ENCODE measurements around the gene NXPH4.

Gene NXPH4

GRCh38 chr12:57183939-57184725, 32.5 kb upstream of the NXPH4 start:
- no peak for DNase-seq

- no peak for DNase-seq
Observed at GRCh38 chr12:57185403-57185802, 31.2 kb upstream of the NXPH4 start.

- DNase-seq = no peak
Observed at GRCh38 chr12:57185906-57186508, 30.6 kb upstream of the NXPH4 start.

GRCh38 chr12:57187222-57188089, 29.1 kb upstream of the NXPH4 start:
- DNase-seq = no peak

- no peak for DNase-seq
Observed at GRCh38 chr12:57188090-57188425, 28.5 kb upstream of the NXPH4 start.

- no peak for DNase-seq
Observed at GRCh38 chr12:57190037-57190436, 26.6 kb upstream of the NXPH4 start.

GRCh38 chr12:57190821-57191220, 25.8 kb upstream of the NXPH4 start:
- DNase-seq = no peak

- DNase-seq = no peak
Observed at GRCh38 chr12:57191410-57191809, 25.2 kb upstream of the NXPH4 start.

GRCh38 chr12:57192920-57193319, 23.7 kb upstream of the NXPH4 start:
- no peak for DNase-seq

- no peak for DNase-seq
Observed at GRCh38 chr12:57193706-57194245, 22.8 kb upstream of the NXPH4 start.

- DNase-seq = no peak
Observed at GRCh38 chr12:57194253-57194652, 22.3 kb upstream of the NXPH4 start.

- DNase-seq = no peak
Observed at GRCh38 chr12:57195186-57195585, 21.4 kb upstream of the NXPH4 start.

- no peak for DNase-seq
Observed at GRCh38 chr12:57195611-57196371, 20.8 kb upstream of the NXPH4 start.

- DNase-seq = no peak
Observed at GRCh38 chr12:57196439-57196838, 20.2 kb upstream of the NXPH4 start.

GRCh38 chr12:57196956-57197355, 19.6 kb upstream of the NXPH4 start:
- no peak for DNase-seq

GRCh38 chr12:57198329-57198728, 18.3 kb upstream of the NXPH4 start:
- DNase-seq = no peak

GRCh38 chr12:57199191-57199590, 17.4 kb upstream of the NXPH4 start:
- no peak for DNase-seq

- no peak for DNase-seq
Observed at GRCh38 chr12:57200497-57200896, 16.1 kb upstream of the NXPH4 start.

GRCh38 chr12:57201219-57201618, 15.4 kb upstream of the NXPH4 start:
- no peak for DNase-seq

- no peak for DNase-seq
Observed at GRCh38 chr12:57201631-57202030, 15.0 kb upstream of the NXPH4 start.

- no peak for DNase-seq
Observed at GRCh38 chr12:57202321-57202720, 14.3 kb upstream of the NXPH4 start.

GRCh38 chr12:57203201-57203600, 13.4 kb upstream of the NXPH4 start:
- DNase-seq = no peak

GRCh38 chr12:57203791-57204190, 12.8 kb upstream of the NXPH4 start:
- DNase-seq = no peak
